A673 (cell line): ENCODE results near the gene IZUMO2.

ENCODE experiments used
- EZH2 ChIP-seq: fragments of 200-600 bp; sonication (generic); IDR thresholded peaks from 2 replicates; pipeline ENCODE4 v1.6.1; 2017; ENCODE audit warnings: borderline replicate concordance, low read depth, mild to moderate bottlenecking, mixed read lengths, antibody characterized with exemption, low read length; ENCODE audit not compliant: poor library complexity, severe bottlenecking
- TF ChIP-seq, protein P1 (sequence below): fragments of 300-800, 200-600 bp; sonication (generic); conservative IDR thresholded peaks from 2 replicates; pipeline ENCODE4 v1.5.1; 2017; ENCODE audit warnings: low read depth, mild to moderate bottlenecking, antibody characterized with exemption, low read length, moderate library complexity, mixed read lengths

DNA sequence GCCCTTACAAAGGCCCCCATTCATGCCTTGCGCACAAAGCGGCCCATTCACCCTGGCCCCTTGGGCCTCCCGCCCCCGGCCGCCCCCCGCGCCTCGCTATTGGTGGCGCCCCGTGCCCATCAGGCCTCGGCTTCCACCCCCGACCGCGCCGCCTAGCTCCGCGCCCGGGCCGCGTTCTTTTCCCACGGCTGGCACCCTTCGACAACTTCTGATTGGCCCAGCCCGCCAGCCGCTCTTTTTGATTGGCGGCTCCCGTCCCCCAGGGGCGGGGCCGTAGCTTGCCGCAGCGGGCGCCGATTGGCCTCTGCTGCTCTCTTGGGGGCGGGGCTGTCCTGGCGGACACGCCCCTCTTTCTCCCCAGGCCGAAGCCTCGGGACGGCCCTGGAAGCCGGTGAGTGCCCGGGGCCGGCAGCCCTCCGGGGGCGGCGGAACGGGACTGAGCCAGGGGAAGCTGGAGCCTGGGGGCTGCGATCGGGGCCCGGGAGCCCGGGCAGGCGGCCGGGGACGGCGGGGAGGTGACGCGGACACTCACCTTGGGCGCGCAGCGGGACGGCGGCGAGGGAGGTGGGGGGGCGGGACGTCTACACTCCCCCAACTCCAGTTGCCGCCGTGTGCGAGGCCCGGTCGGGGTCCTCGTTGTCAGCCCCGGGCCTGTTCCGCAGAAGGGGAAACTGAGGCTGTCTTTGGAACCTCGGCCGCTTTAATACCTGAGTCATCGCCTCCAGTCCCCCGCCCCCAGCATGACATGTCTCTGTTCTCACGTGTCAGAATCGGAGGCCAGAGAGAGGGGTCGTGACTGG lies 40.4 kb upstream of the IZUMO2 start, which contains the start of gene MYH14:
- no peak for TF ChIP-seq EZH2
- TF ChIP-seq, protein P1, sequence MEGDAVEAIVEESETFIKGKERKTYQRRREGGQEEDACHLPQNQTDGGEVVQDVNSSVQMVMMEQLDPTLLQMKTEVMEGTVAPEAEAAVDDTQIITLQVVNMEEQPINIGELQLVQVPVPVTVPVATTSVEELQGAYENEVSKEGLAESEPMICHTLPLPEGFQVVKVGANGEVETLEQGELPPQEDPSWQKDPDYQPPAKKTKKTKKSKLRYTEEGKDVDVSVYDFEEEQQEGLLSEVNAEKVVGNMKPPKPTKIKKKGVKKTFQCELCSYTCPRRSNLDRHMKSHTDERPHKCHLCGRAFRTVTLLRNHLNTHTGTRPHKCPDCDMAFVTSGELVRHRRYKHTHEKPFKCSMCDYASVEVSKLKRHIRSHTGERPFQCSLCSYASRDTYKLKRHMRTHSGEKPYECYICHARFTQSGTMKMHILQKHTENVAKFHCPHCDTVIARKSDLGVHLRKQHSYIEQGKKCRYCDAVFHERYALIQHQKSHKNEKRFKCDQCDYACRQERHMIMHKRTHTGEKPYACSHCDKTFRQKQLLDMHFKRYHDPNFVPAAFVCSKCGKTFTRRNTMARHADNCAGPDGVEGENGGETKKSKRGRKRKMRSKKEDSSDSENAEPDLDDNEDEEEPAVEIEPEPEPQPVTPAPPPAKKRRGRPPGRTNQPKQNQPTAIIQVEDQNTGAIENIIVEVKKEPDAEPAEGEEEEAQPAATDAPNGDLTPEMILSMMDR, result no peak
